EH (cell line): ENCODE results near the gene PGAM4.
"Not testable (repeated sequence)": the region's sequence is repeated elsewhere in the genome, so short reads cannot be mapped to it uniquely, and the experiment has no call there.

Experiments
- DNase-seq: peaks from one replicate; pipeline ENCODE4 v3.0.0-alpha.2; 2015; ENCODE audit warnings: low read depth

Gene PGAM4

GRCh38 chrX:77969538-77969937, at the start of gene PGAM4:
Gene PGAM4, minus strand, starts transcription at chrX:77969638. Its CDS starts 0 bp downstream, at chrX:77969638.
- no peak for DNase-seq

- DNase-seq: peak; percentile 33
Measured at GRCh38 chrX:78011846-78012245, 42.4 kb upstream of the PGAM4 start.

GRCh38 chrX:77979870-77980269, 10.4 kb upstream of the PGAM4 start:
- DNase-seq: no peak

GRCh38 chrX:77977518-77977917, 8.1 kb upstream of the PGAM4 start:
- no peak for DNase-seq

DNA sequence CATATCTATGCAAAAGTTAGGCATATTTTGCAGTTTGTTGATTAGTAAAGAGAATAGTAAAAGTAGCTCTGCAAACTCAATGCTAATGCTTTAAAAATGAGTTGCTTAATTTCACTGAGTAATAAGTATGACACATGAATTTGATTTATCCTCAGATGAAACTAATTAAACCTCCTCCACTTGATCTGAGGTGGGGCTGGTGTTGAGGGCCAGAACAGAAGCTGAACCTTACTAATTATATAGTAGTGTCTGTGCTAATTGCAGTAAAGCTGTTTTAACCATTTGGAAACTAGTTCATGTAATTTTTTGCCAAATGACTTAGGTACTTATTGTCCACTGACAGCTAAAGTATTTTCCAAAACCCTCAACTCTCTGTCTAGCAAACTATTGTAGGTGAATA, 7.7 kb upstream of the PGAM4 start:
- no peak for DNase-seq

- no peak for DNase-seq
Measured at GRCh38 chrX:77975755-77976154, 6.3 kb upstream of the PGAM4 start.

DNA sequence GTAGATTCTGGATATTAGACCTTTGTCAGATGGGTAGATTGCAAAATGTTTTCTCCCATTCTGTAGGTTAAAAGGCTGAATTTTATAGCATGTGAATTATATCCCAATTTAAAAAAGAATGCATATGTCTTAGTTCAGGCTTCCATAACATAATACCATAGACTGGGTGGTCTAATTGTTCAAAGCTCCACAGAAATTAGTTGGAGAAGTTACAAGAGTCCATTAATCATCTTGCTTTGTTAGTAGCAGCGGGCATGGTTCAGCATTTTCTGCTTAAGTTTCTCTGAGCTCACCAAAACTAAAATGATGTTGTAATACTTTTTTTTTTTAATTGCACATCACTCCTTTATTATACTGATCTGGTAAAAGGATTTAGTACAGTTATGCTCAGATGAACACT, 1.8 kb downstream of the PGAM4 start:
- DNase-seq: no peak

DNA sequence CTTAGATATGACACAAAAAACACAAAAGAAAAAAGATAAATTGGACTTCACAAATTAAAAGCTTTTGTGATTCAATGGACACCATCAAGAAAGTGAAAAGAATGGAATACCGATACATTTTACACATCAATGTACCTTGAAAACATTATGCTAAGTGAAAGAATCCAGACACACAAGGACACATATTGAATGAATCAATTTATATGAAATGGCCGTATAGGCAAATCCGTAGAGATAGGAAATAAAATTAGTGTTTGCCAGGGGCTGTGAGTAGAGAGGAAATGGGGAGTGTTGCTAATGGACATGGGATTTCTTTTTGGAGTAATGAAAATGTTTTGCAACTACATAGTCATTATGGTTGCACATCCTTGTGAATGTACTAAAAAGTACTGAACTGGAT, 3.1 kb downstream of the PGAM4 start:
- DNase-seq: no peak

DNA sequence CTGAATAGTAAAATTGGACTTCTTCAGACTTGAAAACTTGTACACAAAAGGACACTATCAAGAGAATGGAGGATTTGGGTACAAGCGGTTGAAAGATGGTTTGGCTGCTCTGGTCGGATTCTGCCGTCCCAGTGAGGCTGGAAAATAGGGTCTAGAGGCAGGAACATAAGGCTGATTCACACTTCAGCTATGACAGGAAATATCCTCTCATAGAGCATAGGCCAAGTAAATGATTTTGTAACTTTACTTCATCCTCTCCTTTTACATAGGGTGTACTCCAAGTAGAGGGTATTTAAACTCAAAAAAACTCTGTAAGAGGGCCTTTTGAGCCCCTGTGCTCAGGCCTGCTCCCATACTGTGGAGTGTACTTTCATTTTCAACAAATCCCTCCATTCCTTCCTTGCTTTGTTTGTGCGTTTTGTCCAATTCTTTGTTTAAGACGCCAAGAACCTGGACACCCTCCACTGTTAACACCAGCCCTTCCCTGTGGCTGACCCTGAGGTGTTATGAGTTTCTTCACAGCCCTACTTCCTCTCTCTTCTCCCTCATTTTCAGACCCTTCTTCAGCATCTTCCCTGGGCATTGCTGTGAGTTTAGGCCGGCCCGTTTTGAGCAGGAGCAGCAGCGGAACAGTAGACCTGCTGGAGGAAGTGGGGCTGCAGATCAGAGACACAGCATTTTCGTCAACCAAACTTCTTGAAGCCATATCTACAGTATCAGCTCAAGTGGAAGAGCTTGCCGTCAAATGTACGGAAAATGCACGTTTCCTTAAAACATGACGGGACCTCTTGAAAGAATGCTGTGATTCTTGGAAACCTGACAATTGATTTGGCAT, 7.2 kb downstream of the PGAM4 start:
- DNase-seq: peak; percentile 18

- no peak for DNase-seq
Measured at GRCh38 chrX:77961063-77961462, 8.4 kb downstream of the PGAM4 start.

- no peak for DNase-seq
Measured at GRCh38 chrX:77960567-77960966, 8.9 kb downstream of the PGAM4 start.

DNA sequence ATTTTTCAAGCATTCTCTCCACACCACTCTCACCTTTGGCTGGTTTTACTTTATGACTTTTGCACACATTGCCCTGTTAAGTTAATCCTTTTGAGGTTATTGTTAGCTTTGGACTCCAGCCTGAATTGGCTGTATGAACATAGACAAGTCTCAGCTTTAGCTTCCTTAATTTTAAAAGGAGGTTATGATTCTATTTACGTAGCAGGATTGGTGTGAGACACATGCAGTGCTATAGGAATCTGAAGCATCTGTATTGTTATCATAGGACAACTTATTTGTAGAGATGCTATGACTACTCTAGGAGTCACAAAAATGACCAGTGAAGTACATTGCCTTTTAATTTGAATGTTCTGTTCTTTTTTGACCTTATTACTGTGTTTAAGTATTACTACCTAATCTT, 15.7 kb downstream of the PGAM4 start:
- peak; percentile 37 for DNase-seq

DNA sequence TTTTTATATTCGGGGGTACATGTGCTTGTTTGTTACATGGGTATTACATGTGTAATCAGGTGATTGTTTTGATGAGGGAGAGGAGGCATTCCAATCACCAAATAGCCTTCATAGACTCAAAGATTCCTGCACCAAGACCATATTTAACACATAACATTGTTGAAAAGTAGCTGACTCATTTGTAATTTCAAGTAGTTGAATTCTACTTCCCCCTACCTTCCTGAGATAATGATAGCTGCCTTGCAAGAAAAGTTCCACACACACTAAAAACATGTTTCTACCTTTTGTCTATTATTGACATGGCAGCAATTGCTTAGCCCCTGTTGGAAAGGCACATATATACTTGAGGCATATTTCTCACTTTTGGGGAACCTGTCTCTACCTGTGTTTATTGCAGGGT, 16.1 kb downstream of the PGAM4 start:
- DNase-seq: no peak

GRCh38 chrX:77952173-77952572, 17.3 kb downstream of the PGAM4 start:
- DNase-seq: no peak

DNA sequence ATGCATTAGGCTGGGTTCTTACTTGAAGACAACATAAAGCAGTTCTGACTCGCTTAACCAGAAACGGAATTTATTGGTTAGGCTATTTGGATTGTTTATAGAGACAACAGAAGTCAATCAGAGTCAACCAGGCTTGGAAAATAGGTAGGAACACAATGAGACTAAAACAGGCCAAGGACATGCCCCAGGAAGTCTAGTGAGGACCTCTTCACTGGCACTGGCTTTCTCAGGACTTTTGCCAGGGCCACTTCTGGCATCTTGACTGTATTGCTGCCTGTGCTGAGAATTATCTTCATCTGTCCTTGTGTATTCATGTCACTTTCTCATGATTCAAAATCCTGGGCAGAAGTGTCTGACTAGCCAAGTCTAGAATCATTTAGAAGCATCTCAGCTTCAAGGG, 19.6 kb downstream of the PGAM4 start:
- no peak for DNase-seq

GRCh38 chrX:77946571-77946970, 22.9 kb downstream of the PGAM4 start:
- no peak for DNase-seq

- DNase-seq: no peak
Measured at GRCh38 chrX:77945910-77946545, 23.4 kb downstream of the PGAM4 start.

DNA sequence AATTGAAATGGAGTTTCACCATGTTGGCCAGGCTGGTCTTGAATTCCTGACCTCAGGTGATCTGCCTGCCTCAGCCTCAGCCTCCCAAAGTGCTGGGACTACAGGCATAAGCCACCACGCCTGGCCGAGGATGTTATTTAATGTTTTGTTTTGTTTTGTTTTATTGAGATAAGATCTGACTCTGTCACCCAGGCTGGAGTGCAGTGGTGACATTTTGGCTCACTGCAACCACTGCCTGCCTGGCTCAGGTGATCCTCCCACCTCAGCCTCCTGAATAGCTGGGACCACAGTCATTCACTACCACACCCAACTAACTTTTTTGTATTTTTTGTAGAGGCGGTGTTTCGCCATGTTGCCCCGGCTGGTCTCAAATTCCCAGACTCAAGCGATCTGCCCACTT, 24.4 kb downstream of the PGAM4 start:
- not testable (repeated sequence) for DNase-seq

- DNase-seq: no peak
Measured at GRCh38 chrX:77938083-77938680, 31.3 kb downstream of the PGAM4 start.

- DNase-seq: peak; percentile 13
Measured at GRCh38 chrX:77937291-77937690, 32.1 kb downstream of the PGAM4 start.

GRCh38 chrX:77936299-77936698, 33.1 kb downstream of the PGAM4 start:
- DNase-seq: no peak

DNA sequence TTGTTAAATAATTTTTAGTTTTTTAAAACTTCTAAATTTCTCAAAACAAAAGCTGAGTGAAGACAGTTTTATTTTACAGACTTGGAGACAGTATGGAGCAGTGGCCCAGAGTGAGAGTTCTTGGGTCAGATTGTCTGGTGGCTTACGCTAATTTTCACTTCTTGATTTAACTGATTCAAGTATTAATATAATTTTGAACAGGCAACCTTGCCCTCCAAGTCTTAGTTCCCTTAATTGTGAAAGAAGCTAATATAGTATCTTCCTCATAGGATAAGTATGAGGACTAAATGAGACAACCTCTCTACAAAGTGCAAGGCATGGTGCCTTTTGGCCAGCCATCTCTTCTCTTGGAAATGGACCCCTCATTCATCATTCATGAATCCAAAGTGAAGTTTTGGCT, 33.6 kb downstream of the PGAM4 start:
- DNase-seq: no peak

GRCh38 chrX:77930581-77930980, 38.9 kb downstream of the PGAM4 start:
- DNase-seq: no peak
